Measurements from ENCODE around the gene HOXB3.

HOXB3 gene

DNA sequence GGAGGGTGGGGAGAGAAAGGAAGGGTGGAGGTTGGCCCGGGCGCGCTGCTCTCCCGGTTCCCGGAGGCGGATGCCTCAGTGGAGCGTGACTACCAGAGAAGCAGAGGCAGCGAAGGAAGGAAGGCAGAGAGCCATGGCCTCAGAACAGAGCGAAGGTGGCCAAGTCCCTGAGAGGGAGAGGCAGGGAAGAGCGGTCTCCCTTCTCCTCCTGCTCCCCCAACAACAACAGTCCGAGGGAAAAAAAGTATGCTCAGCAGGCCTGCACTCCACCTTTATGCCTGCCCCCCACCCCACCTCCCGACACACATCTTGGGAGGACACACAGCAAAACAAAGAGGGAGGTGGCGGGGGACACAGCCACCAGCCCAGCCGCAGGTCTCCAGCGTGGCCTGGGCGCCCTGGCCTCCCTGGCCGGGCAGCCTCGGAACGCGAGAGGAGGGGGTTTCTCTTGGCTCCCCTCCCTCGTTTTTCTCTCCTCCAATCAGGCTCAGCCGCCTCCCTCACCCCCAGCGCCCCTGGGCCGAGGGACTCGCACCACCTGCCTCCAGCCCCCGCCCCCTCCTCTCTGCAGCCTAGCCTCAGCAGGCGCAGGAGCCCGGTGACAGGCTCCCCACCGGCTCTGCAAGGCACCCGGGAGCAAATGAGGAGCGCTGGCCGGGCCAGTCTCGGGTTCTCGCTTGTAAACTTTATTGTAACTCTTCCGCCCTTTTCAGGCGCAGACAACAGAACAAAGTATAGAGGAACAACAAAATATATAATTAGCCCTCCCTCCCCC, 21.8 kb upstream of the HOXB3 start:
- no peak for DNase-seq

DNA sequence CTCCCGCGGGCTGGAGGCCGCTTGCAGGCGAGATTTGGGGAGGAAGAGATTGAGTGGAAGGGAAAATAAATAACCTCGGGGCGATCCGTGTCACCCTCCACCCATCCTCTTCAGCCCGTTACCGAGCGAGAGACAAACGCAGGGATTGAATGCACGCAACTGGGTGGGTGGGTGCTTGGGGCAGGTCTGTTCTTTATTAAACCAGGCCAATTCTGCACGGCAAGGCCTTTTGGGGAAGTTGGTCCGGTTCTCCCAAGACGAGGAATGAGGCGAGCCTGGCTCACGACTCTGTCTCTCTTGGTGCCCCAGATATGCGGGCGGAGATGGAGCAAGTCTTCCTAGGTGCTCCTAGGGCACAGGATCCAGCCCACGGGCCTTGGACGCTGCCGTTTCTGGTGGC, 21.2 kb upstream of the HOXB3 start:
- DNase-seq = no peak

DNA sequence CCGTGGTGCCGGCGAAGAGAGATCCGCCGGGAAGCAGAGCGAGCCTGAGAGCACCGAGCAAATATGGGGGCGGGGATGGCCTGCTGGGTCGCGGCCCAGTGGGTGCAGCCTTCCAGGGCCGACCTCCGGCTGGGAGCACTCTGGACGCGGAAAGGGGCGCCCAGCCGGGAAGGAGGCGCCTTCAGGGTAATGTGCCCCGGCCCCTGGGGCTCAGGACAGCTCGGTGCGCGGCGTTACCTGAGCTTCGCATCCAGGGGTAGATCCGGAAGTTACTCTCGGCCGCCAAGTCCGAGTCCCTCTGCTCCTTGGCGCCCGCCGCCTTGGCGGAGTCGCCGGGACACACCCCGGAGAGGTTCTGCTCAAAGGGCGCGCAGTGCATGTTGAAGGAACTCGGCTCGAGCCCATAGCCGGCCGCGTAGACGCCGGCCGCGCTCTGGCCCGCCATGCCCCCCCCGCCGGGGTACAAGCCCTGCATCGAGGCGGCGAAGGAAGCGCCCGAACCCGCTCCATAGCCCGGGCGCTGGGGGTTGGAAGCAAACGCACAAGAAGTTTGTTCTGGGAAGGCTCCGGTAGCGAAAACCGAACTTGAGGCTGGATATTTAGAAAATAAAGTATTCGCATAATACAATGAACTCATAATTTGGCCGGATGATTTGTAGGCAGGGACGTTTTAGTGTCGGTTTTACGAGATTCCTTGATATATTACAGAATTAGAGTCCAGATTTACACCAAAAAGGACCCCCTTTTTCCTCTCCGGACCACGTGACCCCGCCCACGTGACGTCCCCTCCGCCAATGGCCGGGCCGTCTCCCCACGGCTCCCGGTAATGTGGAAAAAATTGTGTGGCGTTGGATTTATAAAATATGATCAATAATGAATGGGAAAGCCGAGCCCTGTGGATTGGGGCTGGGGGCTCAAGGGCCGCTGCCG, 20.5 kb upstream of the HOXB3 start, which contains the start of gene HOXB7:
TSS of gene HOXB7 (minus strand) at position 736 of the 930 bp plus-strand sequence. CDS start at position 637, 99 bp downstream.
- no peak for DNase-seq

DNA sequence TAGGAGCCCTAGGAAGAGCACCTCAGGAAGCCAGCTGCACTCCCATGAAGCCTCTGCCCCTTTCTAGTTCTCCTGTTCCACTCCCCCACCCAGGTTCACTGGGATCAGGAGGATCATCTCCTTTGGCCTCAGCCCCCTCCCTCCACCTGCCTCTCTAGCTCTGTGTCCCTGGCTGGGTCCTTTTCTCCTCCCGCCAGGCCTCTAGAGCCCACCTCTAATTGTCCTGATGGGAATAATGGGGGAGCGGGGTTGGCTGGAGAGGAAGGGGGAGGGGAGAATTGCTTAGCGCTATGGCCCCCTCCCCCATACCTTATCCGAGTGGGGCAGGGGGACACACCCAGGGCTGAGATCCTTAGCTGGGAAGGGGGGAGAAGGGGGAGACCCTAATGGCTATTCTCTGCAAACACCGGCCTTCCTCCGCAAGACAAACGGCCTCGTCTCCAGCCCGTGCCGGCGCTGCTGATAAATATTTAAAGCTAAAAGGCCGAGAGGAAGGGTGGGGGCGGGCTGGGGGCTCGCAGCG, 19.8 kb upstream of the HOXB3 start:
- no peak for DNase-seq

GRCh38 chr17:48609033-48609432, 19.0 kb upstream of the HOXB3 start:
- DNase-seq = no peak

- DNase-seq = no peak
These were observed 18.4 kb upstream of the HOXB3 start for GRCh38 chr17:48608494-48608834.

- no peak for DNase-seq
These were observed 17.0 kb upstream of the HOXB3 start for GRCh38 chr17:48606892-48607614.

GRCh38 chr17:48605991-48606891, 16.2 kb upstream of the HOXB3 start:
- no peak for DNase-seq

GRCh38 chr17:48605409-48605919, 15.4 kb upstream of the HOXB3 start:
- DNase-seq = no peak

- DNase-seq = no peak
These were observed 14.8 kb upstream of the HOXB3 start, which contains the start of gene HOXB6 for GRCh38 chr17:48604770-48605329. HOXB6 (minus strand) TSS chr17:48604986; CDS start chr17:48598150, 6,836 bp downstream.

DNA sequence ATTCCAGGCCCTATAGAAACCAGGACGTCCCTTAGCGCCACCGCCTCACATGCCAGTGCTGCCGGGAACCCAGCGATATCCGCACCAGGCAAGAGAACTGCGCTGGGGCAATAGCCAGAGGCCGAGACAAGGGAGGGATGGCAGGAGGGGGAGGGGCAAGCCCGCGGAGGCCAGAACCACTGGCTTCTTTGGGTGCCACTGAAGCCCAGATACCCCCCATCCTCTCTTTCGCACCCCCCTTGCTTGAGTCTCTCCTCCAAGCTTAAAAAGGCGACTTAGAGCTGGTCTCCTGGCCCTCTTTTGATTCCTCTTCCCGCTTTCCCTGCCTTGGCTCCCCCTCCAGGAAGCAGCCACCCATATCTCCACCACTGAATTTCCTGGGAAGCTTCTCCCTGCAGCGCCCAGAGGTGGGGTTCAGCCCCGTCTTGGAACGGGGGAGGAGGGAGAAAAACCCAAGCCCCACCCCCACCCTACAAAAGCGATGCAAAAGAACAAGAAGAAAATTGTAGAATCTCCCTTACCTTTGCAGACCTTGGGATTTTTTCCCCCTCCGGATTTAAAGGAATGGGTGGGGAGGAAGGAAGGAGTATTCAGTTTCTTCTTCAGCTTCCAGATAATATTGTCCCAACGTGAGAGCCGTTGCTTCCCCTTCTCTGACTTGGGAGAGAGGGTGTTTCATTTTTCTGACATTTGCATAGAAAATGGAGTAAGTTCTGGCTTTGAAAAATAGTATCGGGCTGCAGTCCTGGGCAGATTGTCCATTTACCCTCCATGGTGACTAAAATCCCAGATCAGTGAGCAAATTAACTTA, 14.1 kb upstream of the HOXB3 start:
- no peak for DNase-seq

DNA sequence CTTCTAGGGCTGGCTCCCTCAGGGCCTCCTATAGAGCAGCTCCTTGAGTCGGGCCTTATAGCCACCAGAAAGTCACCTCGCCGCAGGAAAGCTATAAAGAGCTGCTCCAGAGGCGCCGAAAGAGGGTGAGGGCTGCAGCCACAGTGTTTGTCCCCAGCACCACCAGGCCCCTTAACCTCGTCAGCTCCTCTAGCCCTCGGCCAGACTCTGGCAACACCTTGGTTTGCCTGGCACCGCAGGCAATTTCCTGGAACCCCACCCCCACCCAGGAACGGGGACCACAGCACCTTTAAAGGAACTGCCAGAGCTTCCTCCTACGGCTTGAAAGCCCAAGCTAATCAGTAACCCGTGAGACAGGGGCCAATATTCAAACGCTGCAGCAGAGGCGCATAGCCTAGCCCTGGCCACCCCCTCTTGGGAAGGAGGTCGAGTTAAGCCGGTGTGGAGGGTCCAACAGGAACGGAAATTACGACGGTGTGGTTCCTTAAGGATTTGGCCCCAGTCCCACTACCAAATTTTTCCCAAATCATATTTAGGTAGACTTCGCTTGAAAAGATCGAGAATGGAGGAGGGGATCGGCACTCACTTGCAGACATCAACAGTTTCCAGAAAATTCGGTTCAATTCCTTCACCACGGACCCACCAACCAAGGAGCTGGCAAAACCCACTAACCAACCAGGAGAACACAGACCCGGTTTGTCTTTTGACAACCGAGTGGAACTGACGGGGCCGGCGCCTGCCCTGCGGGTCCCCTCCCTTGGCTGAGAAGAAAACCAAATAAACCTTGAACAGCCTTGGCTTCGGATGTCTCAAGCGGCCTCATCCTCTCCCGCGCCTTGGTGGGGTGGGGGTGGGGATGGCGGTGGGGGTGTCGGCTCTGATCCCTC, 11.7 kb upstream of the HOXB3 start:
- no peak for DNase-seq

- no peak for DNase-seq
These were observed 11.1 kb upstream of the HOXB3 start for GRCh38 chr17:48601207-48601538.

- DNase-seq = no peak
These were observed 10.4 kb upstream of the HOXB3 start for GRCh38 chr17:48600244-48601098.

GRCh38 chr17:48599354-48599753, 9.3 kb upstream of the HOXB3 start:
- DNase-seq = no peak

DNA sequence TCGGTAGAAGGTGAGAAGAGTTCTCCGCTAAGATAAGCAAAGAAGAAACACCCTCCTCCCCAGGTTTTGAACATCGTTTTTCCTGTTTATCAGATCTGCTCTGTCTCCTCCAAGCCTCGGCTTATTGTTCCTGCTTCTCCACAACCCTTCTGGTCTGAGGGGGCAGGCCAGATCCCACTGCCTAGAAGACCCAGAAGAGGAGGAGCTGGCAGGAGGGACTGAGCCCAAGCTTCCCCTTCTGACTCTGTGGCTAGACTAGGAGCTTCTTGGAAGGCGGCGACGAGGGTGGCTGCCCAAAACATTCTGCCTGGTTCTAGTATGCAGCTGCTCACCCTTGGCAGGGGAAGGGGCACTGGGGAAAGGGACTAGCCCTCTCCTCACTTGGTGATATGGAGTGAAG, 8.7 kb upstream of the HOXB3 start:
- DNase-seq = no peak

- no peak for DNase-seq
These were observed 8.0 kb upstream of the HOXB3 start for GRCh38 chr17:48597778-48598631.

DNA sequence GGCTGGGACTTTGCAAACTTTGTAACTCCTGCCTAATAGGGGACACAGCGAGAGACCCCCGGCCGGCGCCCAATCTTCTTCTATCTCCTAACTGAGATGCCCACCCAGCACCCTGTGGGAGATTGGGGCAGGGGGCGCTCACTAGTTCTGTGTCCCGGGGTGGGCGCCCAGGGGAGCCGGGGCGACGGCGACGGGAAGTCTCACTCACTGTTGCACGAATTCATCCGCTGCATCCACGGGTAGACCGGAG, 7.4 kb upstream of the HOXB3 start:
- DNase-seq = no peak

All from NCI-H1436 treated with DMSO at 0.1 percent for 48 hours (cell line).